NCI-H345 (cell line): ENCODE data around the gene PHF11.
"Not testable (repeated sequence)": the region's sequence is repeated elsewhere in the genome, so short reads cannot be mapped to it uniquely, and the experiment has no call there.

Experiments
- DNase-seq: peaks from one replicate; lab custom pipeline; 2025; lab: John Stamatoyannopoulos, UW

PHF11 gene

GRCh38 chr13:49495783-49496762 is at the start of gene PHF11:
Gene PHF11, plus strand, starts transcription at chr13:49495953. Its CDS starts 49 bp downstream, at chr13:49496002.
- DNase-seq = no peak

DNA sequence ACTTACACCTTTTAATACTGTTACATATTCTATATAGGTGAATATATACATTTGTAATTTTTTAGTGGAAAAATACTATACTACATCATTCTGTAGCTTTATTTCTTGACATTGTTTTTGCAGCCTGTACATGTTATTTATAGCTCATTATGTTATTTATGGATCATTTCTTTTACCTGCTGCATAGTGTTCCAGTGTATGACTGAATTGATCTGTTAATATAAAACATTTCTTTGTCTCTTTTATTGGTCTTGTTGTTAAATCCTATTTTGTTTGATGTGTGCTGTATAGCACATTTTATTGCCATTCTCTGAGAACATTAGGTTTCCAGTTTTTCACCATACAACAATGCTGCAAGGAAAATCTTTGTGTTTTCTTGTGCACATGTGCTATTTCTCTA is 49.3 kb upstream of the PHF11 start:
- DNase-seq = no peak

- DNase-seq = no peak
Observed at GRCh38 chr13:49448753-49449152, 47.0 kb upstream of the PHF11 start.

GRCh38 chr13:49450105-49450819 is 45.5 kb upstream of the PHF11 start:
- no peak for DNase-seq

DNA sequence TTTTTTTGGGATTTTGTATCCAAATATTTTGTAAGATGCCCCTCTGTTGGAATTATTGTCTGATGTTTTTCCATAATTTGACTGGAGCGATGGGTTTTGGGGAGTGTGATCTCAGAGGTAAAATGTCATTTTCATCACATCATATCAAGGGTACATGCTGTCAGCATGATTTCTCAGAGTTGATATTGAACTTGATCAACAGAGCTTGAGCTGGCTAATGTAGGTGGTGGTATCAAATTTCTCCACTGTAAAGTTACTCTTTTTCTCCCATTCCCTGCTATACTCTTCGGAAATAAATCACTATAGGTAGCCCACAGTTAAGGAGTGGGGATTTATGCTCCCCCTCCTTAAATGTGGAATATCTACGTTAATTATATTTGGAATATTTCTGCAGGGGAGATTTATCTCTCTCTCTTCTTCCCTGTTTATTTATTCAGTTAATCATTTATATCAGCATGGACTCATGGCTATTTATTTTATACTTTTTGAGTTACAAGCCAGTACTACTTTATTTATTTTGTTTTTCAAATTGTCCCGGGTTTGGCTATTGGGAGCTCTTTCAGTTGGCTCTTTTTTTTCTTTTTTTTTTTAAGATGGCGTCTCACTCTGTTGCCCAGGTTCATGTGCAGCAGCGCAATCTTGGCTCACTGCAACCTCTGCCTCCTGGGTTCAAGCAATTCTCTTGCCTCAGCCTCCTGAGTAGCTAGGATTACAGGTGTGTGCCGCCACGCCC is 42.9 kb upstream of the PHF11 start:
- DNase-seq = no peak

DNA sequence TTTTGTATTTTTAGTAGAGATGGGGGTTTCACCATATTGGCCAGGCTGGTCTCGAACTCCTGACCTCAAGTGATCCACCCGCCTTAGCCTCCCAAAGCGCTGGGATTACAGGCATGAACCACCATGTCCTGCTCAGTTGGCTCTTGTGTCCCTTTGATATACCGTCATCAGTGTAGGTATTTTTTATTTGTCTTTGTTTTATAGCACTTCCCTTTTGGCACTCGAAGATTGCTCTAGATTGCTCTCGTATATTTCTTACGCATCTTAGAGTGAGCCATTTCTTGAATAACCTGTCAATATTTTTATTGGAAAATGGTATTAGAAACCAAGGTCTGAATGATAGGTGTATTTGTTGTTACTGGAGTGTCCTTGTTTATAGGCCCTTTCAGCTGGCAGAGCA is 42.3 kb upstream of the PHF11 start:
- no peak for DNase-seq

- DNase-seq = no peak
Observed at GRCh38 chr13:49454388-49455006, 41.3 kb upstream of the PHF11 start.

GRCh38 chr13:49455007-49455398 is 40.8 kb upstream of the PHF11 start:
- no peak for DNase-seq

GRCh38 chr13:49456156-49456555 is 39.6 kb upstream of the PHF11 start:
- DNase-seq = no peak

GRCh38 chr13:49457221-49457620 is 38.5 kb upstream of the PHF11 start:
- no peak for DNase-seq

DNA sequence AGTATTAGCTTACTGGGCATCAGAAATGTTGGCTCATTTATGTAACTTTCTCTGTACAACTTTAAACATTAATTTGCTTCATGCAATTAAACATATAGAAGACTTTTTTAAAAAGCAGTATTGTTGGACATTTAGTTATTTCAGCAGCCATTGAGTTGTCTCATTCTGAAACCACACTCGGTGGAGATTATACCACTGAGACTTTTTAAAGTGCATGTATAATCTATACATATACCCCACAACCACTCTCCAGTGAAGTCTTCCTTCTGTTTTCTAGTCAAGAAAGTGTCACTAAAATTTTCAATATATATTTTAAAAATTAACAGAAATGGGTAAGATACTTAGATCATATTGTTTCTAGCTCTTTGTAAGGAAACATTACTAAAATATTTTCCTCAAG is 36.2 kb upstream of the PHF11 start:
- DNase-seq = no peak

GRCh38 chr13:49464085-49464484 is 31.7 kb upstream of the PHF11 start:
- DNase-seq = no peak

DNA sequence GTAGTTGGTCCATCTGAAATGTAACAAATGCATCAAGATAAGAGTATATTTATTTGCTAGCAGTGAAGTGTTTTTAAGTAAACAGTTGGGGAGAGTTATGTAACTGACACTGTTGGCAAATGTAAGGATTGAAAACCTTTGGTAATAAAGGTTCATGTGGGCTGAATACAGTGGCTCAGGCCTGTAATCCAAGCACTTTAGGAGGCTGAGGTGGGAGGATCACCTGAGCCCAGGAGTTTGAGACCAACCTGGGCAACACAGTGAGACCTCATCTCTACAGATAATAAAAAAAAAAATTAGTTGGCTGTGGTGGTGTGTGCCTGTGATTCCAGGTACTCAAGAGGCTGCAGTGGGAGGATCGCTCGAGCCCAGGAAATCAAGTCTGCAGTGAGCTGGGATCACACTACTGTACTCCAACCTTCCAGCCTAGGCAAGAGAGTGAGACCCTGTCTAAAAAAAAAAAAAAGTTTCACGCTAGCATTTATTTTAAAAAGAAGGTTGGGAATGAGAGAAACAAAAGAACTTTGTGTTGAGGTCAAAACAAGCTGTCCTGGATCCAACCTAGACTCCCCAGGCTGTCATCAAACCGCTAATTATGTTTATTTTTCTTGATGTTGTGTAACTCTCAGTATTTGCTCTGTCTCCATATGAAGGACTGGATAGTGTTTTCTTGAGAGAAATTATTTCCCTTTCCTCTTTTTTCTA is 31.0 kb upstream of the PHF11 start:
- DNase-seq = no peak

DNA sequence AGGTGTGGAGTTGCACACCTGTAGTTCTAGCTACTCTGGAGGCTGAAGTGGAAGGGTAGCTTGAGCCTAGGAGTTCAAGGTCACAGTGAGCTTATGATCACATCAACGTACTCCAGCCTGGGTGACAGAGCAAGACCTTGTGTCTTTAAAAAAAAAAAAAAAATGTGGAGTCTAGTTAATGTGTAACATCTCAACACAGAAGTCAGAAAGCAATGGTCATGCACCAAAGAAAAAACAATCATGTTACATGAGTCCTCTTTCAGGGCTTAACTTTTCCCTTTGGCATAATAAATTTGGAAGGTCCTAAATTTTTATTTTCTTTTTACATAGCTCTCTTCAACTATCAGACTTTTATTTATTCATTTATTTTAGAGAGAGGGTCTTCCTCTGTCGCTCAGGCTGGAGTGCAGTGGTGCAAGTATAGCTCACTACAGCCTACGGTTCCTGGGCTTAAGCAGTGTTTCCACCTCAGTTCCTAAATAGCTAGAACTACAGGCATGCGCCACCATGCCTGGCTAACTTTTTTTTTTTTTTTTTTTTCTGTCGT is 29.4 kb upstream of the PHF11 start:
- DNase-seq = no peak

DNA sequence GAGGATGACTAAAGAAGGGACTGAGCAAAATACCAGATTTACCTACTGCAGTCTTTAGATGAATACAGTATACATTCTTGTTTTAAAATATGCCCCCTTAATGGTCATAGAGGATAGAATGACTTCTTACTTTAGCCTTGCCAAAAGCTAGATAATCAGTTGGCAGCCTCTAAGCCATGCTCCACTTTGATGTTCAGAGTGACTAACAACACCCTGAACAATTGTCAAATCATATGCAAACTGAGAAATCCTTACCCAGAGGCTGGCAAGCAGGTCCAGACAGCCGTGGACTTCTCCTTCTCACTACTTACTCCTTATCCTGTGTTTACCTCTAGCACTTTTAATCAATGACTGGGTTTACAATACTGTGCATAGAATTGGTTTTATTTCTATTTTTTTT is 23.6 kb upstream of the PHF11 start:
- no peak for DNase-seq

DNA sequence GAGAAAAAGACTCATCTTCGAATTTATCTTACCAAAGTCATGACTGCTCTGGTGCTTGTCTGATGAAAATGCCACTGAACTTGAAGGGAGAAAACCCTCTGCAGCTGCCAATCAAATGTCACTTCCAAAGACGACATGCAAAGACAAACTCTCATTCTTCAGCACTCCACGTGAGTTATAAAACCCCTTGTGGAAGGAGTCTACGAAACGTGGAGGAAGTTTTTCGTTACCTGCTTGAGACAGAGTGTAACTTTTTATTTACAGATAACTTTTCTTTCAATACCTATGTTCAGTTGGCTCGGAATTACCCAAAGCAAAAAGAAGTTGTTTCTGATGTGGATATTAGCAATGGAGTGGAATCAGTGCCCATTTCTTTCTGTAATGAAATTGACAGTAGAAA is 19.2 kb upstream of the PHF11 start:
- DNase-seq = no peak

DNA sequence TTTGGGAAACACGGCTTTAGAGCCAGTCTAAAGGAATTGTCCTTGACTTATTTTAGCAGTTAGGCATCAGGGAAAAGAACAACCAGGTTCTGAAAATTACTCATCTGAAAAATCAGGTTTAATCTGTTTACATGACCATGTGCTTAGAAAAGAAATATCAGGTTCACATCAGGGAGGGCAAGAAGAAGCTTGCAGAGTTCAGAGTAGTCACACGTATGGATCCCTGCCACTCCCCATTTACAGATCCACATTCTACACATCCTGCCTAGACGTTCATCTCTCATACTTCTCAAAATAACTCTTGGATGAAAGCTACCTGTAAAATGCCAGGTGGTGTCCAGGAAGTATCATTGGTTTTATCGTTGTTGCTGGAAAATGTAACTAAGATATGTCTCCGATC is 14.0 kb upstream of the PHF11 start:
- DNase-seq = no peak

- no peak for DNase-seq
Observed at GRCh38 chr13:49488563-49488962, 7.2 kb upstream of the PHF11 start.

GRCh38 chr13:49494645-49495044 is 1.1 kb upstream of the PHF11 start:
- no peak for DNase-seq

DNA sequence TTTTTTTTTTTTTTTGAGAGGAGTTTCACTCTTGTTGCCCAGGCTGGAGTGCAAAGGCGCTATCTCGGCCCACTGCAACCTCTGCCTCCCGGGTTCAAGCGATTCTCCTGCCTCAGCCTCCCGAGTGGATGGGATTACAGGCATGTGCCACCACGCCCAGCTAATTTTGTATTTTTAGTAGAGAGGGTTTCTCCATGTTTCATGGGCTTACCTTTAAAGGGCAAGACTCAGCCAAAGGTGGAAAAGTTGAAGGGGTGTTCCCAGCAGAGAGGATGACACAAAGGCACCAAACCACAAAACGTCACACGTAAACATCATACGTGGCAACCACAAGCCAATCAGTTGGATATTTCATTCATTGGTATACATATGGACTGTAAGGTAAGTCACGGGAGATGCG is 1.1 kb downstream of the PHF11 start:
- not testable (repeated sequence) for DNase-seq

DNA sequence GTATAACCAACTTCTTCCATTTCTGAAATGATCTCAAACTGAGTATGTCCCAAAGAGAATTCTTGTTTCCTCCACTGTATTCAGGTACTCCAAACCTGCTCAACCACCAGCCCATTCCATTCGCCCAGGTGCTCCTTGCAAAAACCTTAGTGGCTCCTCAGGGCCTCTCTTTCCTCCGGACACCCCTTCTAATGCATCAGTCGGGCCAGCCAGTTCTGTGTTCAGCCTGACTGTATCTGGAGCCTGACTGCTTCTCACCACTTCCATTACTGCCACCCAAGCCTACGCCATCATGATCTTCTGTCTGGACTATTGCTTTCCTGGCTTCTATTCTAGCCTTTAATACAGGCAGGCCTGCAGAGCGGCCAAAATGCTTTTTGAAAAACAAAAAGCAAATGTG is 1.5 kb downstream of the PHF11 start:
- no peak for DNase-seq
